ENCODE measurements around the gene ZSWIM4. TPM values are rescaled to one million over a fixed set of nuclear protein-coding genes. Genes with fewer than 3 reads are reported as not detected.

Gene ZSWIM4
- total and polyA plus RNA-seq, 2 of the 13 experiments (the other 11 are each of a cell fraction or from before 2014, with no cell fraction given): 0.33 to 0.86 TPM

GRCh38 chr19:13794757-13795589 is at the start of gene ZSWIM4 (continued):
- TF ChIP-seq IRF1 (CRISPR knock-in tag; IDR thresholded peaks at IDR 0.05; ENCODE audit: low read depth) (no peak), HNRNPK (IDR thresholded peaks at IDR 0.05; ENCODE audit: low read depth, low read length, poor library complexity, severe bottlenecking) (peak; percentile 33), ZNF589 (CRISPR knock-in tag; conservative IDR thresholded peaks at IDR 0.05) (no peak), ZNF510 (CRISPR knock-in tag; IDR thresholded peaks at IDR 0.05; ENCODE audit: low read depth) (no peak), ZNF501 (CRISPR knock-in tag; IDR thresholded peaks at IDR 0.05) (peak; percentile 41; the same call in 1 of the 2 replicates), IRX3 (CRISPR knock-in tag; IDR thresholded peaks at IDR 0.05; ENCODE audit: borderline replicate concordance, low read depth) (no peak), ZNF546 (CRISPR knock-in tag; conservative IDR thresholded peaks at IDR 0.05) (no peak), PHB2 (IDR thresholded peaks at IDR 0.05; ENCODE audit: partially characterized antibody) (no peak), NFIC (IDR thresholded peaks at IDR 0.05; ENCODE audit: low read length) (no peak), PAX8 (CRISPR knock-in tag; IDR thresholded peaks at IDR 0.05; ENCODE audit: borderline replicate concordance) (no peak), ZNF850 (CRISPR knock-in tag; conservative IDR thresholded peaks at IDR 0.05) (no peak), SMARCC2 (IDR thresholded peaks at IDR 0.05) (no peak), ZNF234 (CRISPR knock-in tag; conservative IDR thresholded peaks at IDR 0.05) (no peak), RAD51 (IDR thresholded peaks at IDR 0.05; ENCODE audit: borderline replicate concordance) (no peak), POLR2A (IDR thresholded peaks at IDR 0.05; ENCODE audit: insufficient read depth in 1 of 2, low read depth in 2 of 2, low read length in 2 of 2) (peak in 1 of 2 experiments; percentile 42; a peak in 2 of 4 replicates), ZNF784 (CRISPR knock-in tag; IDR thresholded peaks at IDR 0.05; ENCODE audit: borderline replicate concordance) (no peak), HHEX (CRISPR knock-in tag; IDR thresholded peaks at IDR 0.05) (no peak), HNRNPH1 (optimal IDR thresholded peaks at IDR 0.05; ENCODE audit: low read depth, low read length) (no peak), ZBTB10 (CRISPR knock-in tag; IDR thresholded peaks at IDR 0.05; ENCODE audit: borderline replicate concordance) (peak; percentile 93; the same call in 1 of the 2 replicates), KLF6 (CRISPR knock-in tag; IDR thresholded peaks at IDR 0.05) (peak; percentile 39; the same call in 1 of the 2 replicates), ARID4A (CRISPR knock-in tag; IDR thresholded peaks at IDR 0.05; ENCODE audit: borderline replicate concordance) (peak; percentile 77; the same call in 1 of the 2 replicates)
